K562 (cell line): ENCODE measurements around the gene CCSER1. TPM values are rescaled to one million over a fixed set of nuclear protein-coding genes. Genes with fewer than 3 reads are reported as not detected.

Source experiments
- ATAC-seq: fragments of 200-7000 bp; cut with Tn5 transposase; 3 replicates; pipeline ENCODE4 v1.9.1; 2020; ENCODE audit warnings: moderate library complexity
- BruUV-seq: library from RNA; stranded (reverse); fragments of 400-500 nt; replicated peaks from 2 replicates; lab custom pipeline; 2021; lab: Mats Ljungman, UMichigan
- CTCF ChIA-PET: fragments of 300-600 bp; formaldehyde crosslinking; extraction: SDS; loops from one replicate; lab custom pipeline; 2021; ENCODE audit warnings: low intra/inter-chr PET ratio; lab: Yijun Ruan, JAX
- POLR2A ChIA-PET: fragments of 300-600, 350-650 bp; sonication (Branson Sonifier 250); formaldehyde crosslinking; extraction: SDS; loops from one replicate; lab custom pipeline; 2021; ENCODE audit warnings: antibody characterized with exemption, inconsistent platforms; lab: Yijun Ruan, JAX
- DNase-seq, 4 experiments: peaks; one replicate each; pipeline versions ENCODE4 v3.0.0 to v3.0.0-alpha.2; 2011 to 2018; ENCODE audit warnings: low spot score in 3 of 4, mixed read lengths in 3 of 4; ENCODE audit errors: extremely low read depth in 1 of 4
- FAIRE-seq: peaks from 2 replicates; lab custom pipeline; 2011; peaks lifted over from hg19 to GRCh38; lab: Jason Lieb, UNC
- H2AFZ ChIP-seq: 2 replicates; pipeline ENCODE4 v1.6.0; 2011; ENCODE audit warnings: low read depth, low read length, control low read depth, inconsistent platforms
- H3K27ac ChIP-seq: fragments of 200-600 bp; 3 replicates; pipeline ENCODE4 v1.8.0; 2011; ENCODE audit warnings: low read depth, mild to moderate bottlenecking, control low read depth, inconsistent platforms, low read length, moderate library complexity, mixed read lengths; ENCODE audit errors: extremely low read depth
- H3K27me3 ChIP-seq, 2 experiments: fragments of 300-600 bp in 1 of 2; 2 replicates in 1 of 2; 3 replicates in 1 of 2; pipeline versions ENCODE4 v1.6.0 to v1.8.0; 2011; ENCODE audit warnings: inconsistent platforms in 2 of 2, low read length in 2 of 2, mild to moderate bottlenecking in 1 of 2, mixed read lengths in 1 of 2, moderate library complexity in 1 of 2; ENCODE audit not compliant: control insufficient read depth in 2 of 2, insufficient read depth in 2 of 2
- H3K36me3 ChIP-seq: fragments of 300-600 bp; 3 replicates; pipeline ENCODE4 v1.8.0; 2011; ENCODE audit warnings: mild to moderate bottlenecking, low read length, inconsistent platforms; ENCODE audit not compliant: control insufficient read depth, insufficient read depth
- H3K4me1 ChIP-seq, 2 experiments: fragments of 200-600 bp in 1 of 2; replicated peaks in 1 of 2; 2 replicates in 1 of 2; 3 replicates in 1 of 2; pipeline versions ENCODE4 v1.5.1 to v1.8.0; 2011; ENCODE audit warnings: inconsistent platforms in 2 of 2, low read length in 2 of 2, mild to moderate bottlenecking in 1 of 2, mixed read lengths in 1 of 2, moderate library complexity in 1 of 2; ENCODE audit not compliant: control insufficient read depth in 2 of 2, insufficient read depth in 2 of 2
- H3K4me2 ChIP-seq: 2 replicates; pipeline ENCODE4 v1.6.1; 2011; ENCODE audit warnings: low read length, control low read depth, inconsistent platforms, mixed read lengths; ENCODE audit not compliant: insufficient read depth
- H3K4me3 ChIP-seq: fragments of 200-600 bp; sonication (generic), shearing (Covaris generic); 2 replicates; pipeline ENCODE4 v1.5.1; 2016; ENCODE audit warnings: control low read depth, inconsistent platforms
- H3K79me2 ChIP-seq: fragments of 200-600 bp; 3 replicates; pipeline ENCODE4 v1.8.0; 2011; ENCODE audit warnings: low read length, inconsistent platforms; ENCODE audit not compliant: control insufficient read depth, insufficient read depth
- H3K9ac ChIP-seq, 2 experiments: 2 replicates each; pipeline versions ENCODE4 v1.6.0 to v1.6.1; 2011; ENCODE audit warnings: low read depth in 2 of 2, low read length in 2 of 2, control low read depth in 1 of 2, inconsistent platforms in 1 of 2, mild to moderate bottlenecking in 1 of 2, mixed read lengths in 1 of 2; ENCODE audit not compliant: insufficient read depth in 1 of 2
- H3K9me1 ChIP-seq: one replicate; pipeline ENCODE4 v1.6.0; 2011; ENCODE audit warnings: inconsistent platforms, mild to moderate bottlenecking, low read length, moderate library complexity; ENCODE audit not compliant: control insufficient read depth, insufficient read depth
- H3K9me3 ChIP-seq: replicated peaks from 2 replicates; pipeline ENCODE4 v1.5.1; 2011; ENCODE audit warnings: low read depth, low read length, inconsistent platforms; ENCODE audit not compliant: control insufficient read depth, insufficient read depth
- H4K20me1 ChIP-seq: replicated peaks from 2 replicates; pipeline ENCODE4 v1.6.1; 2011; ENCODE audit warnings: low read length, inconsistent platforms, mixed read lengths; ENCODE audit not compliant: control insufficient read depth, insufficient read depth
- BMI1 ChIP-seq: fragments of 150-350 bp; IDR thresholded peaks from 2 replicates; pipeline ENCODE4 v1.6.1; 2014; ENCODE audit warnings: low read length
- CCNT2 ChIP-seq: IDR thresholded peaks from 2 replicates; pipeline ENCODE4 v1.6.1; 2011; ENCODE audit warnings: borderline replicate concordance, low read depth, mild to moderate bottlenecking, moderate library complexity, mixed read lengths, low read length; ENCODE audit not compliant: insufficient read length; ENCODE audit errors: extremely low read depth
- MBD2 ChIP-seq: sonication (generic); IDR thresholded peaks from 2 replicates; pipeline ENCODE4 v1.6.1; 2016; ENCODE audit warnings: low read depth, borderline replicate concordance
- SRSF7 ChIP-seq: fragments of 200-400 bp; formaldehyde crosslinking; optimal IDR thresholded peaks from 2 replicates; pipeline ENCODE3; 2017; ENCODE audit warnings: mild to moderate bottlenecking, low read depth, low read length
- ZNF436 ChIP-seq: fragments of 250-450, 450-650 bp; sonication (Bioruptor Pico); formaldehyde crosslinking; IDR thresholded peaks from 2 replicates; pipeline ENCODE4 v1.7.0; 2020; ENCODE audit warnings: mild to moderate bottlenecking
- ZZZ3 ChIP-seq: fragments of 450-650 bp; IDR thresholded peaks from 2 replicates; pipeline ENCODE4 v1.6.1; 2016; ENCODE audit warnings: antibody characterized with exemption, mild to moderate bottlenecking, moderate library complexity
- WGBS: fragments of 100-300 bp; shearing (Covaris generic); methylation state at CpG from one replicate; pipeline ENCODE4 v1.1.6; 2016; ENCODE audit warnings: low coverage, mixed read lengths; ENCODE audit not compliant: insufficient coverage; ENCODE audit errors: missing lambda C conversion rate; 5-methylcytosine and 5-hydroxymethylcytosine counted together
- in situ Hi-C: fragments of 300-500 bp; cut with MboI; formaldehyde crosslinking; loops from 4 replicates; pipeline ENCODE4 v1.15.0; 2018; ENCODE audit warnings: inconsistent platforms, mixed read lengths
- intact Hi-C: fragments of 100-400 bp; cut with micrococcal nuclease; formaldehyde crosslinking; loops from 2 replicates; pipeline ENCODE4 v1.14.2; 2022
- polyA plus RNA-seq, 8 experiments: library from polyadenylated mRNA; depleted of rRNA in 4 of 8; stranded (reverse) in 5 of 8; unstranded in 3 of 8; fragments of >200 nt; fragmentation: Nextera tagmentation in 2 of 8; fragmentation: Illumina TruSeq in 1 of 8; extraction: Ambion mirVana in 2 of 8; extraction: Trizol in 1 of 8; gene quantifications; 2 replicates each; pipeline versions ENCODE4 v1.2.1 to v1.2.3, GENCODE V29; 2011 to 2014; ENCODE audit warnings: inconsistent platforms in 1 of 8, missing spikeins in 1 of 8
- total RNA-seq, 7 experiments: library from RNA; depleted of rRNA in 6 of 7; stranded (reverse); fragments of >200 nt in 6 of 7; fragmentation: Illumina TruSeq in 2 of 7; extraction: Trizol in 2 of 7; gene quantifications; 2 replicates each; pipeline versions ENCODE4 v1.2.1 to v1.2.3, GENCODE V29; 2011 to 2021; ENCODE audit warnings: low replicate concordance in 1 of 7
- TF ChIP-seq, protein P1 (sequence below): sonication (generic); formaldehyde crosslinking; IDR thresholded peaks from 2 replicates; pipeline ENCODE4 v1.9.0; 2022; ENCODE audit warnings: mild to moderate bottlenecking, missing genetic modification reagents
- TF ChIP-seq, protein P2 (sequence below): sonication (generic); formaldehyde crosslinking; IDR thresholded peaks from 2 replicates; pipeline ENCODE4 v1.8.0; 2022; ENCODE audit warnings: mild to moderate bottlenecking, low read depth, missing genetic modification reagents
- TF ChIP-seq, protein P3 (sequence below): sonication (generic); formaldehyde crosslinking; IDR thresholded peaks from 2 replicates; pipeline ENCODE4 v1.5.0; 2020; ENCODE audit warnings: missing genetic modification reagents
- TF ChIP-seq, protein P4 (sequence below): fragments of 250-450 bp; sonication (Bioruptor Pico); IDR thresholded peaks from 2 replicates; pipeline ENCODE4 v1.8.0; 2022; ENCODE audit warnings: inconsistent platforms, mild to moderate bottlenecking, moderate library complexity, borderline replicate concordance

Gene CCSER1
- total and polyA plus RNA-seq, 9 of the 15 experiments (the other 6 are each of a cell fraction or from before 2014, with no cell fraction given): not detected

DNA sequence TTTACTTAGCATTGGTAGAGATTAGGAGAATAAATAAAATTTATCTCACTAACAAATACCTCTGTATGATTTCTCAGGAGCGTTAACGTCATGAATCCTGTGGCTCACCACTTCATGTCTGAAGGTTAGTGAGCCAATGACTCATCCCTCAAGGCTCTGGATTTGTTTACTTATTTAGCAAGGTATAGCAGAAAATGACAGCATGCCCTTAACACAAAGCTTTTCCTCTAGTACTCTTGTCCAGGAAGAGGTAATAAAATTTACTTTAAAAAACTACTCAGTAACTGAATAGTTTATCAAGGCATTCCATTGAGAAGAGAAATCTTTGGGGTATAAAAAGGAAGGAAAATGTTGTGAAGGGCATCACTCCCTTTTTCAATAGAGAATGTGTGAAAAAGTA is 823.8 kb downstream of the CCSER1 start:
- CTCF ChIA-PET: no interaction called here
- Histone ChIP-seq H4K20me1 (no peaks in the 10 kb centered on the region), H3K9me1 (no peaks in the 10 kb centered on the region), H3K79me2 (no peaks in the 10 kb centered on the region), H3K4me1 (no peaks in the 10 kb centered on the region), H3K27ac (no peak overlapping the region), H3K4me3 (no peak overlapping the region), H3K9ac (no peak overlapping the region), H3K9me3 (no peaks in the 10 kb centered on the region), H3K36me3 (no peaks in the 10 kb centered on the region), H3K4me2 (no peak overlapping the region), H3K27me3 (no peaks in the 10 kb centered on the region), H2AFZ (no peak overlapping the region)
- 4% methylated on average over 2 of the region's 2 CpGs for WGBS
- POLR2A ChIA-PET: no interaction called here
- intact Hi-C loops (loop anchor here (10.0 kb wide), 1 partner anchor 1764 kb away; no protein-coding TSS in a partner anchor), in situ Hi-C loops (no loop called here)
- DNase-seq (no peak), ATAC-seq (no peak), FAIRE-seq (no peak)
- no peak for TF ChIP-seq ZNF436 (CRISPR knock-in tag)
- TF ChIP-seq BMI1: no peak
- TF ChIP-seq, protein P1, sequence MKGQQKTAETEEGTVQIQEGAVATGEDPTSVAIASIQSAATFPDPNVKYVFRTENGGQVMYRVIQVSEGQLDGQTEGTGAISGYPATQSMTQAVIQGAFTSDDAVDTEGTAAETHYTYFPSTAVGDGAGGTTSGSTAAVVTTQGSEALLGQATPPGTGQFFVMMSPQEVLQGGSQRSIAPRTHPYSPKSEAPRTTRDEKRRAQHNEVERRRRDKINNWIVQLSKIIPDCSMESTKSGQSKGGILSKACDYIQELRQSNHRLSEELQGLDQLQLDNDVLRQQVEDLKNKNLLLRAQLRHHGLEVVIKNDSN: no peak
- TF ChIP-seq ZZZ3: no peak
- TF ChIP-seq, protein P2, sequence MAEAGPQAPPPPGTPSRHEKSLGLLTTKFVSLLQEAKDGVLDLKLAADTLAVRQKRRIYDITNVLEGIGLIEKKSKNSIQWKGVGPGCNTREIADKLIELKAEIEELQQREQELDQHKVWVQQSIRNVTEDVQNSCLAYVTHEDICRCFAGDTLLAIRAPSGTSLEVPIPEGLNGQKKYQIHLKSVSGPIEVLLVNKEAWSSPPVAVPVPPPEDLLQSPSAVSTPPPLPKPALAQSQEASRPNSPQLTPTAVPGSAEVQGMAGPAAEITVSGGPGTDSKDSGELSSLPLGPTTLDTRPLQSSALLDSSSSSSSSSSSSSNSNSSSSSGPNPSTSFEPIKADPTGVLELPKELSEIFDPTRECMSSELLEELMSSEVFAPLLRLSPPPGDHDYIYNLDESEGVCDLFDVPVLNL: no peak
- TF ChIP-seq, protein P3, sequence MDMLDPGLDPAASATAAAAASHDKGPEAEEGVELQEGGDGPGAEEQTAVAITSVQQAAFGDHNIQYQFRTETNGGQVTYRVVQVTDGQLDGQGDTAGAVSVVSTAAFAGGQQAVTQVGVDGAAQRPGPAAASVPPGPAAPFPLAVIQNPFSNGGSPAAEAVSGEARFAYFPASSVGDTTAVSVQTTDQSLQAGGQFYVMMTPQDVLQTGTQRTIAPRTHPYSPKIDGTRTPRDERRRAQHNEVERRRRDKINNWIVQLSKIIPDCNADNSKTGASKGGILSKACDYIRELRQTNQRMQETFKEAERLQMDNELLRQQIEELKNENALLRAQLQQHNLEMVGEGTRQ (CRISPR knock-in tag): no peak
- TF ChIP-seq CCNT2: no peak
- TF ChIP-seq MBD2: no peak
- TF ChIP-seq, protein P4, sequence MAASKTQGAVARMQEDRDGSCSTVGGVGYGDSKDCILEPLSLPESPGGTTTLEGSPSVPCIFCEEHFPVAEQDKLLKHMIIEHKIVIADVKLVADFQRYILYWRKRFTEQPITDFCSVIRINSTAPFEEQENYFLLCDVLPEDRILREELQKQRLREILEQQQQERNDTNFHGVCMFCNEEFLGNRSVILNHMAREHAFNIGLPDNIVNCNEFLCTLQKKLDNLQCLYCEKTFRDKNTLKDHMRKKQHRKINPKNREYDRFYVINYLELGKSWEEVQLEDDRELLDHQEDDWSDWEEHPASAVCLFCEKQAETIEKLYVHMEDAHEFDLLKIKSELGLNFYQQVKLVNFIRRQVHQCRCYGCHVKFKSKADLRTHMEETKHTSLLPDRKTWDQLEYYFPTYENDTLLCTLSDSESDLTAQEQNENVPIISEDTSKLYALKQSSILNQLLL: no peak
- TF ChIP-seq SRSF7: no peak
- BruUV-seq: no TSS peak
